Stimulated activated CD4-positive, alpha-beta T cell treated with anti-CD3 and anti-CD28 coated beads, TNF-alpha, amount 100 ng/mL, for 1 hour (primary cell): Measurements from ENCODE around the gene CXorf51B.
"Not testable (repeated sequence)": the region's sequence is repeated elsewhere in the genome, so short reads cannot be mapped to it uniquely, and the experiment has no call there.

Experiments
- DNase-seq, 3 donors: peaks; one replicate each; pipeline ENCODE4 v3.0.0-alpha.2; 2020; ENCODE audit warnings: low read depth in 3 of 3, low spot score in 1 of 3

Gene CXorf51B

GRCh38 chrX:146809471-146809870 lies at the start of gene CXorf51B:
Gene CXorf51B, plus strand, starts transcription at chrX:146809771. Its CDS starts 21 bp downstream, at chrX:146809792.
- DNase-seq = not testable (repeated sequence)

GRCh38 chrX:146814644-146815043 lies 5.1 kb downstream of the CXorf51B start, which contains the start of gene CXorf51A:
Gene CXorf51A, minus strand, starts transcription at chrX:146814744. Its CDS starts 21 bp downstream, at chrX:146814723.
- DNase-seq = not testable (repeated sequence)

GRCh38 chrX:146831994-146832393 lies 22.4 kb downstream of the CXorf51B start:
- no peak for DNase-seq

GRCh38 chrX:146854281-146854680 lies 44.7 kb downstream of the CXorf51B start:
- no peak for DNase-seq
